PC-9 (cell line): ENCODE results near the gene MSI2. TPM values are rescaled to one million over a fixed set of nuclear protein-coding genes. Genes with fewer than 3 reads are reported as not detected.

Source experiments
- BruUV-seq: library from RNA; stranded (reverse); fragments of 400-500 nt; replicated peaks from 2 replicates; lab custom pipeline; 2021; lab: Mats Ljungman, UMichigan
- CTCF ChIA-PET: fragments of 300-600 bp; sonication (Branson Sonifier 250); formaldehyde crosslinking; loops from one replicate; lab custom pipeline; 2022; ENCODE audit warnings: antibody characterized with exemption; lab: Charles Lee
- POLR2A ChIA-PET: fragments of 300-600 bp; sonication (Branson Sonifier 250); formaldehyde crosslinking; loops from one replicate; lab custom pipeline; 2022; ENCODE audit warnings: antibody characterized with exemption; ENCODE audit not compliant: unreplicated experiment; lab: Charles Lee
- DNase-seq, 2 experiments: peaks; one replicate each; pipeline versions ENCODE4 v3.0.0 to v3.0.0-alpha.2; 2015 to 2022; ENCODE audit warnings: mixed read lengths in 1 of 2
- H2AFZ ChIP-seq: fragments of 200-600 bp; sonication (generic); 2 replicates; pipeline ENCODE4 v1.8.1; 2017; ENCODE audit warnings: antibody characterized with exemption
- H3F3A ChIP-seq: fragments of 200-600 bp; sonication (generic); 2 replicates; pipeline ENCODE4 v1.8.1; 2017; ENCODE audit warnings: antibody characterized with exemption, mild to moderate bottlenecking, low read depth; ENCODE audit not compliant: insufficient read depth
- H3K27ac ChIP-seq: fragments of 200-600 bp; sonication (generic); 2 replicates; pipeline ENCODE4 v1.6.1; 2016; ENCODE audit warnings: mixed run types
- H3K27me3 ChIP-seq: fragments of 200-600 bp; sonication (generic); 2 replicates; pipeline ENCODE4 v1.6.1; 2016; ENCODE audit warnings: low read depth, mixed run types; ENCODE audit not compliant: insufficient read depth
- H3K36me3 ChIP-seq: fragments of 200-600 bp; sonication (generic); 2 replicates; pipeline ENCODE4 v1.6.1; 2016; ENCODE audit warnings: low read depth, mixed run types
- H3K4me1 ChIP-seq: fragments of 200-600 bp; sonication (generic); replicated peaks from 2 replicates; pipeline ENCODE4 v1.6.1; 2016; ENCODE audit warnings: mixed run types; ENCODE audit not compliant: insufficient read depth
- H3K4me2 ChIP-seq: fragments of 200-600 bp; sonication (generic); 2 replicates; pipeline ENCODE4 v1.6.1; 2017; ENCODE audit warnings: mixed run types
- H3K4me3 ChIP-seq: fragments of 200-600 bp; sonication (generic); 2 replicates; pipeline ENCODE4 v1.6.1; 2016; ENCODE audit warnings: mixed run types
- H3K79me2 ChIP-seq: fragments of 200-600 bp; sonication (generic); 2 replicates; pipeline ENCODE4 v1.6.1; 2017; ENCODE audit warnings: low read depth, mixed run types
- H3K9me2 ChIP-seq: fragments of 200-600 bp; sonication (generic); 2 replicates; pipeline ENCODE4 v1.8.1; 2017; ENCODE audit warnings: mild to moderate bottlenecking; ENCODE audit not compliant: insufficient read depth
- H3K9me3 ChIP-seq: fragments of 200-600 bp; sonication (generic); 2 replicates; pipeline ENCODE4 v1.8.1; 2016; ENCODE audit warnings: low read depth; ENCODE audit not compliant: insufficient read depth
- H4K20me1 ChIP-seq: fragments of 200-600 bp; sonication (generic); 2 replicates; pipeline ENCODE4 v1.8.1; 2017; ENCODE audit not compliant: insufficient read depth
- CTCF ChIP-seq: fragments of 200-600 bp; sonication (generic); conservative IDR thresholded peaks from 2 replicates; pipeline ENCODE4 v1.6.1; 2017; ENCODE audit warnings: mixed run types, antibody characterized with exemption, mild to moderate bottlenecking, moderate library complexity
- EZH2 ChIP-seq: fragments of 200-600 bp; sonication (generic); IDR thresholded peaks from 2 replicates; pipeline ENCODE4 v1.8.0; 2017; ENCODE audit warnings: antibody characterized with exemption, low read depth
- intact Hi-C: fragments of 100-400 bp; cut with micrococcal nuclease; formaldehyde crosslinking; loops from one replicate; pipeline ENCODE4 v1.10.0; 2022; ENCODE audit not compliant: unreplicated experiment
- total RNA-seq: library from RNA; stranded (reverse); gene quantifications from 2 replicates; pipeline ENCODE4 v1.2.3, GENCODE V29; 2021

The MSI2 gene
- total RNA-seq, 1 experiment from 2014 or later, result 15.7 TPM

DNA sequence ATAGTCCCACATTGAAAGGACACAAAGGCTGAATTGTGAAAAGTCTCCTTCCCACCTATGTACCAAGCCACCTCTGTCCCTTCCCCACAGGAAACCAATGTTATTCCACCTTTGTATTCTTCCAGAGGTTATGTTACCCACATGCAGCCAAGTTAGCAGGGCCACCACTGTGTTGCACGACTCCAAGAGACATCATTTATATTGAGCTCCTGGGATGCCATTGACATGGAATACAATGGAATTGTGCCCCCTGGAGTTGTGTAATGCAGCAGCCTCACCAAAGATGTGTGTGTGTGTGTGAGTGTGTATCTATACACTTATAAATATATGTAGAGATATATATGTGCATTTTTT, 21.6 kb upstream of the MSI2 start:
- Histone ChIP-seq H4K20me1 (no peaks in the 10 kb centered on the region; the same call in 1 of the 2 replicates), H3K9me2 (no peaks in the 10 kb centered on the region), H2AFZ (no peak overlapping the region), H3K27me3 (peaks cover 8% of the 10 kb centered on the region), H3F3A (no peaks in the 10 kb centered on the region), H3K36me3 (no peaks in the 10 kb centered on the region), H3K4me2 (no peak overlapping the region), H3K27ac (no peak overlapping the region), H3K9me3 (no peaks in the 10 kb centered on the region), H3K4me3 (no peak overlapping the region), H3K4me1 (no peaks in the 10 kb centered on the region), H3K79me2 (no peaks in the 10 kb centered on the region)
- ChIA-PET CTCF (no interaction called here), POLR2A (no interaction called here)
- intact Hi-C loops, result no loop called here
- DNase-seq, result no peak
- TF ChIP-seq EZH2 (no peak), CTCF (no peak)
- no TSS peak for BruUV-seq

DNA sequence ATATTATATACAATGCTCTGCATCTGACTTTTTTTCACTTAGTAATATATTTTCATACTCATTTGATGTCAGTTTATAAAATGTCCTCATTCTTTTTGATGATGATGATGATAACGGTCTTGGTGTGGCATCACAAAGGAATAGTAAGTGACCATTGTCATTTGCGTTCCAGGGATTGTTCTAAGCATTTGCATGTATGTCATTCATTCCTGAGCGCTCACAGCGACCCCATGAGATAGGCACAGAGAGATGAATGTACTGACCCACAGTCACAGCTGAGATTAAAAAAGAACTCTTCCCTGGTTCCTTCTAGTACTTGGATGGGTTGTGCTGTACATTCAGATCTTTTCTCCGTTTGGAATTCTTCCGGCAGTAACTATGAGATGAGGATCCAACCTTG, 21.2 kb upstream of the MSI2 start:
- Histone ChIP-seq H3K36me3 (no peaks in the 10 kb centered on the region), H2AFZ (no peak overlapping the region), H3K4me2 (no peak overlapping the region), H3K27ac (no peak overlapping the region), H3K4me1 (no peaks in the 10 kb centered on the region), H3K27me3 (peaks cover 8% of the 10 kb centered on the region), H3K4me3 (no peak overlapping the region), H3K9me3 (no peaks in the 10 kb centered on the region), H3K79me2 (no peaks in the 10 kb centered on the region), H3K9me2 (no peaks in the 10 kb centered on the region), H3F3A (no peaks in the 10 kb centered on the region), H4K20me1 (no peaks in the 10 kb centered on the region; the same call in 1 of the 2 replicates)
- BruUV-seq, result no TSS peak
- no peak for DNase-seq
- CTCF ChIA-PET, result no interaction called here
- intact Hi-C loops, result no loop called here
- POLR2A ChIA-PET, result no interaction called here
- TF ChIP-seq CTCF, result no peak
- no peak for TF ChIP-seq EZH2

GRCh38 chr17:57236686-57237299, 19.5 kb upstream of the MSI2 start:
- Histone ChIP-seq H3K4me1 (no peaks in the 10 kb centered on the region), H4K20me1 (no peaks in the 10 kb centered on the region; the same call in 1 of the 2 replicates), H3F3A (no peaks in the 10 kb centered on the region), H3K79me2 (no peaks in the 10 kb centered on the region), H3K4me3 (no peak overlapping the region), H3K9me2 (no peaks in the 10 kb centered on the region), H3K27ac (no peak overlapping the region), H2AFZ (no peak overlapping the region), H3K4me2 (no peak overlapping the region), H3K36me3 (no peaks in the 10 kb centered on the region), H3K27me3 (peaks cover 13% of the 10 kb centered on the region), H3K9me3 (no peaks in the 10 kb centered on the region)
- ChIA-PET CTCF (no interaction called here), POLR2A (no interaction called here)
- no peak for DNase-seq
- intact Hi-C loops, result no loop called here
- TF ChIP-seq EZH2 (no peak), CTCF (no peak)
- BruUV-seq, result no TSS peak
